Activated CD8-positive, alpha-beta T cell treated with anti-CD3 and anti-CD28 coated beads, Interleukin-2, amount 10 ng/mL, durations not matched to agents 7 days and 5 days (primary cell): ENCODE measurements around the gene PROSER3. TPM values are rescaled to one million over a fixed set of nuclear protein-coding genes. Genes with fewer than 3 reads are reported as not detected.
"Not testable (repeated sequence)": the region's sequence is repeated elsewhere in the genome, so short reads cannot be mapped to it uniquely, and the experiment has no call there.

Experiments used
- ATAC-seq: fragments of 150-1000 bp; cut with Tn5 transposase; one replicate; pipeline ENCODE4 v1.10.0; 2021; ENCODE audit warnings: moderate library complexity
- CTCF ChIA-PET: fragments of 350-600 bp; sonication (Branson Sonifier 250); formaldehyde crosslinking; loops from one replicate; lab custom pipeline; 2021; ENCODE audit warnings: antibody characterized with exemption; lab: Charles Lee
- POLR2A ChIA-PET: fragments of 350-600 bp; sonication (Branson Sonifier 250); formaldehyde crosslinking; loops from one replicate; lab custom pipeline; 2021; ENCODE audit warnings: antibody characterized with exemption; lab: Charles Lee
- DNase-seq: peaks from one replicate; pipeline ENCODE4 v3.0.0-alpha.2; 2020
- H3K27ac Mint-ChIP-seq: one replicate; pipeline ENCODE4 v1.8.0; 2021; ENCODE audit warnings: mild to moderate bottlenecking, mixed read lengths
- H3K27me3 Mint-ChIP-seq: one replicate; pipeline ENCODE4 v1.8.0; 2021; ENCODE audit warnings: low read depth, mixed read lengths
- H3K36me3 Mint-ChIP-seq: one replicate; pipeline ENCODE4 v1.8.0; 2021; ENCODE audit warnings: low read depth, mixed read lengths
- H3K4me1 Mint-ChIP-seq: one replicate; pipeline ENCODE4 v1.8.0; 2021; ENCODE audit warnings: low read depth, mixed read lengths
- H3K4me3 Mint-ChIP-seq: one replicate; pipeline ENCODE4 v1.8.0; 2021; ENCODE audit warnings: mild to moderate bottlenecking, mixed read lengths
- H3K9me3 Mint-ChIP-seq: one replicate; pipeline ENCODE4 v1.8.0; 2022; ENCODE audit warnings: mixed read lengths; ENCODE audit not compliant: insufficient read depth
- total RNA-seq, 2 experiments: library from RNA; stranded (reverse); gene quantifications; one replicate each; pipeline ENCODE4 v1.2.3, GENCODE V29; 2021

The PROSER3 gene
- total RNA-seq, 2 experiments from 2014 or later, result 48.0 to 54.6 TPM

DNA sequence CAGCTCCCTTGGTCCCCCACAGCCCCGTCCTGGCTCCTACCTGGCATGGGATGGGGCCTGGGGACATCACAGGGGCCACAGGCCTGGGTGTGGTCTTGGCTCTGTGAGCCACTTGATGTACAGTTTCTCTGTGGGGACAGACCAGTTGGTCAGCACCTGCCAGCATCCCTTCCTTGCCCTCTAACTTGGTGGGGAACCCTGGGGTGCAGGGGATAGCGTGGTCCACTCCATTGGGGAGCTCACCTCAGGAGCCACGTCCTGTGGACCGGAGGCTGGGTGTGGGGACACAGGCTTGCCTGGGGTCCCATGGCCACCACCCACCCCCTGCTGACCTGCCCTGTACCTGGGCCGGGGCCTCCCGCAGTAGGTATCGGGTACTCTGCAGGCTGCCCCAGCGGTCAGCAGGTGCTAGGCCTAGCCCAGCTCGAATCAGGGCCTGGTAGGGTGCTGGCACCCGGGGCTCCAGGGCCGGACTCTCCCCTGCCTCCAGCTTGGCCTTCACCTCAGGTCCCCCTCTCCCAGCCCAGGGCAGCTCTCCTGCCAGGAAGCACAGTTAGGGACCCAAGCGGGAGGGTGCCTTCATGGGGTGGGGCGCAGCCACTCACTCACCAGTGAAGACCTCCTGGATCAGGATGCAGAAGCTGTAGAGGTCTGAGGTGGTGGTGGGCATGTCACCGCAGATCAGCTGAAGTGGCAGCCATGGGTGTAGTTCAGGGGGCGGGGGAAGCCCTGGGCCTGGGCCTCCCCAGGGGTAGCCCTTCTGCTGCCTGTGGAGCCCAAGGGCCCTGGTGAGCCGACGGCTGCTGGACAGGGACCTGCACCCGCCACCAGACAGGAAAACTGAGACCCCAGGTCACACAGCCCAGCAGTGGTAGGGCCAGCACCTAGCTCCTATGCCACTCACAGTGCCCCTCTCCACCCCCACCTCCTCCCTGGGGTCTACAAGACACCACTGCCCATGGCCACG, 32.3 kb downstream of the PROSER3 start:
- no peaks in the 10 kb centered on the region for H3K9me3 Mint-ChIP-seq
- H3K27me3 Mint-ChIP-seq, result peaks cover 3% of the 10 kb centered on the region
- no peaks in the 10 kb centered on the region for H3K36me3 Mint-ChIP-seq
- DNase-seq (no peak), ATAC-seq (no peak)
- no peak overlapping the region for H3K27ac Mint-ChIP-seq
- H3K4me3 Mint-ChIP-seq, result no peak overlapping the region
- CTCF ChIA-PET, result interaction anchor here (1.0 to 1.8 kb wide), 2 partner anchors 29 to 141 kb away, joined by 4 read pairs; no protein-coding TSS in a partner anchor
- POLR2A ChIA-PET, result no interaction called here
- H3K4me1 Mint-ChIP-seq, result no peaks in the 10 kb centered on the region

DNA sequence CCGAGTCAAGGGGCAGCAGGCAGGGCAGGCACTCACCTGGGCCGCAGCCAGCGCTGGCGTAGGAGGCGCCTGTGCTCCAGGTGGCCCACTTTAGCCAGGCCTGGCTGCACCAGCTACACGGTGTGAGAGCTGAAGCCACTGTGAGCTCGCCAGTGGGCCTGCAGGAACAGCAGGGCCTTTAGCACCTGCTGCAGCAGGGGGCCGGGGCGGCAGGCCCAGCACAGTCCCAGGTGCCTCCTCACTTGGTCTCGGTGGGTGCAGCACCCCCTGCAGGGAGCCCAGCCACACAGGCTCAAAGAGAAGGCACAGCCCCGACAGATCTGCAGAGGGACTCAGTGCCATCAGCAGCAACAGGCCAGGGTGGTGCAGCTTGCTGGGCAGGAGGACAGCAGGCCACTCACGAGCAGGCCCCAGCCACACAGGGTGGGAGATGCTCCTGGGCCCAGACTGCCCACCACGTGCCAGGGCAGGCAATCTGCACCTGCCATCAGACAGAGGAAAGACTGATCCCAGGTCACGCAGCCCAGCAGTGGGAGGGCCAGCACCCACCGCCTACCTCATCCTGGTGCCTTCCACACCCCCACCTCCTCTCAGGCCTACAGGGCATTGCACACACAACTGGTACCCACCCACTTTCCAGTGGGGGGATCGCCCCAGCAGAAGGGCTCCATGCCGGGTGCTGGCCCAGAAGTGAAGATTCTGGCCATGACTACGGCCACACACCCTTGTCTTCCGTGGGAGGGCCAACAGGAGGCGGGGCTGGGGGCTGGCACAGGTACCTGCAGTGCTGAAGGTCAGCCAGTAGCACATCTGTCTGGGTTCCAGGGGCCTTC, 33.2 kb downstream of the PROSER3 start:
- H3K27me3 Mint-ChIP-seq, result peaks cover 8% of the 10 kb centered on the region
- no peaks in the 10 kb centered on the region for H3K4me1 Mint-ChIP-seq
- H3K27ac Mint-ChIP-seq, result no peak overlapping the region
- no peaks in the 10 kb centered on the region for H3K9me3 Mint-ChIP-seq
- H3K36me3 Mint-ChIP-seq, result no peaks in the 10 kb centered on the region
- no peak overlapping the region for H3K4me3 Mint-ChIP-seq
- ATAC-seq, result peak; percentile 43
- peak; percentile 36 for DNase-seq
- ChIA-PET CTCF (interaction anchor here (1.0 kb wide), 1 partner anchor 140 kb away, joined by 4 read pairs; no protein-coding TSS in a partner anchor), POLR2A (no interaction called here)

DNA sequence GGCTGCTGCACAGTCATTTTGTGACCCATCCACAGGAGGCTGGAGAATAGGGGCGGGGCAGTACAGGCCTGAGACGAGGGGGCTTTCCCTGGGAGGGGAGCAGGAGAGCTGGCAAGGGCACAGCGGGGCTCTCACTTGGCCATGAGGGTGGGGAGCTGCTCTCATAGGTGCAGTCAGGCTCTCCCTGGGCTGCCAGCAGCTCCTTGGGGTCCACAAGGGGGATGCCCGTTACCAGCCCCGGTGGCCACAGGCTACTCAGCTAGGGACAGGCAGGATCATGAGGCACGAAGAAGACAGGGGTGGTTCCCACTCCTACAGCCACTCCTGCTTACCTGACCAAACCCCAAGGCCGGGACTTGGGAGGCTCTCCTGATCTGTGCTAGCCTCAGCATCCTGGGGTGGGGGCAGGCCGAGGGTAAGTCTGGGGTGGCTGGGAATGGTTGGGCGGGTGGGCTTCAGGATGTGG, 33.9 kb downstream of the PROSER3 start:
- CTCF ChIA-PET, result no interaction called here
- Mint-ChIP-seq H3K4me1 (no peaks in the 10 kb centered on the region), H3K4me3 (no peak overlapping the region), H3K27me3 (peaks cover 14% of the 10 kb centered on the region), H3K36me3 (no peaks in the 10 kb centered on the region), H3K9me3 (no peaks in the 10 kb centered on the region), H3K27ac (no peak overlapping the region)
- no peak for DNase-seq
- POLR2A ChIA-PET, result no interaction called here
- no peak for ATAC-seq

DNA sequence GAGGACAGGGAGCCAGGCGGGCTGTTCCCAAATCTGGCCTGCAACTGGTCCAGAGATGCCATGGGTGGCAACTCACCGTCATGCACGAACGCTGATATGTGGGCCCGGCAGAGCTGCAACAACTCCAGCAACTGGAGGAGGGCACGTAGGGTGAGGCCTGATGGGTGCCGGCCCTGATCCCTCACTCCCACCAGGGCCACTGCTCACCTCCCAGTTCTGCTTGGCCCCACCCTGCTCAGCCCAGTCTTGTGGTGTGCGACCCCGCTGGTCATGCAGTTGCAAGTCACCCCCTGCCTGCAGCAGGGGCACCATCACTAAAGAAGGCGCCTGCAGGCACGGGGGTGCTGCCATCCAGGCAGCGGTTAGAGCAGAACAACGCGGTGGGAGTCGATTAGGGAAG, 34.3 kb downstream of the PROSER3 start:
- POLR2A ChIA-PET, result no interaction called here
- H3K36me3 Mint-ChIP-seq, result no peaks in the 10 kb centered on the region
- no peaks in the 10 kb centered on the region for H3K9me3 Mint-ChIP-seq
- DNase-seq, result no peak
- H3K27ac Mint-ChIP-seq, result no peak overlapping the region
- no peak overlapping the region for H3K4me3 Mint-ChIP-seq
- CTCF ChIA-PET, result no interaction called here
- H3K27me3 Mint-ChIP-seq, result peaks cover 18% of the 10 kb centered on the region
- no peaks in the 10 kb centered on the region for H3K4me1 Mint-ChIP-seq
- ATAC-seq, result no peak

DNA sequence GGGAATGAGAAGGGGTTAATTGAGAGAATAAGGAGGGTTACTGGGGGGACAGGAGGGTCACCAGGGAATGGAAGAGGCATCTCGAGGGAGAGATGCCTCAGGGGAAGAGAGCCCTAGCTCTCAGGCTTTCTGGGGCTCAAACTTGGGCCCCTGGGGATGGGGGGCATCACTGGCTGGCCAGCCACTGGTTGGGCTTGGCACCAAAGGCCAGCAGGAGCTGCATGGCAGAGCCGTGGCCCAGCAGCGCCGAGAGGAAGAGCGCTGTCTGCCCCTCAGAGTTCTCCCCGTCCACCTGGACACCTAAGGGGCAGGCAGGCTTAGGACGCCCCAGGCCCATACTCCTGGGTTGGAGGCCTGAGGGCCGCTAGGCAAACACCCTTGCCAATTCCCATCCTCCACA, 34.9 kb downstream of the PROSER3 start:
- H3K9me3 Mint-ChIP-seq, result no peaks in the 10 kb centered on the region
- H3K36me3 Mint-ChIP-seq, result no peaks in the 10 kb centered on the region
- ChIA-PET POLR2A (no interaction called here), CTCF (no interaction called here)
- no peak for ATAC-seq
- no peak overlapping the region for H3K27ac Mint-ChIP-seq
- no peak overlapping the region for H3K4me3 Mint-ChIP-seq
- peaks cover 2% of the 10 kb centered on the region for H3K4me1 Mint-ChIP-seq
- peaks cover 23% of the 10 kb centered on the region for H3K27me3 Mint-ChIP-seq
- no peak for DNase-seq

DNA sequence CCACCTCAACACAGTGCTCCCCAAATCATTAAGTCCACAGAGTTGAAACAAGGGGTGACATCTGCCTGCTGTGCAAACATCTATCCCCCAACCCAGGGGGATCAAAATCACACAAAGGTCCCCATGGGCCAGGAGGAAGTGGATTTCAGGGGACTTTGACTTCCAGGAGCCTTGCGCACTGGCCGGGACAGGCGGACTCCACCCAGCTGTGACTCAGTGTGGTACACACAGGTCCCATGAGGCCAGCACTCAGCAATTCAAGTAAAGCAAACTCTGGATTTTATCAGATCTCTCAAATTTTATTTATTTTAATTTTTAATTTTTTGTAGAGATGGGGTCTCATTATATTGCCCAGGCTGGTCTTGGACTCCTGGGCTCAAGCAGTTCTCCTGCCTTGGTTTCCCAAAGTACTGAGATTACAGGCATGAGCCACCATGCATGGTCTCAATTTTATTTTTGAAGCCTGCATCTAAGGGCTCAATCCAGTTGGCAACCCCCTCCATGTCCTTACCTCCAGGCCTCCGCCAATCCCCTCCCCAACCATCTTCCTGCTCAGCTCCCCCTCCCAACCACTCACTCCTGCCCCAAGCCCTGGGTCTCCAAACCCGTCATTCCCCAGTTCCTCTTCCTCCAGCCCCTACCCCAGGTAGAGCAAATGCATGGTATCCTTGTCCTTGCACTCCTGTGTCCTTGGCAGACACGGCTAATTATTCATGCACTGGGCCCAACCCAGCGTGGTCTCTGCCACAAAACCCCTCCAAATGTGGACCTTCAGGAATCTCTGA, 35.6 kb downstream of the PROSER3 start:
- H3K36me3 Mint-ChIP-seq, result no peaks in the 10 kb centered on the region
- H3K4me3 Mint-ChIP-seq, result no peak overlapping the region
- ChIA-PET CTCF (no interaction called here), POLR2A (no interaction called here)
- H3K4me1 Mint-ChIP-seq, result peaks cover 2% of the 10 kb centered on the region
- no peaks in the 10 kb centered on the region for H3K9me3 Mint-ChIP-seq
- no peak for DNase-seq
- no peak for ATAC-seq
- H3K27ac Mint-ChIP-seq, result no peak overlapping the region
- peaks cover 27% of the 10 kb centered on the region for H3K27me3 Mint-ChIP-seq

DNA sequence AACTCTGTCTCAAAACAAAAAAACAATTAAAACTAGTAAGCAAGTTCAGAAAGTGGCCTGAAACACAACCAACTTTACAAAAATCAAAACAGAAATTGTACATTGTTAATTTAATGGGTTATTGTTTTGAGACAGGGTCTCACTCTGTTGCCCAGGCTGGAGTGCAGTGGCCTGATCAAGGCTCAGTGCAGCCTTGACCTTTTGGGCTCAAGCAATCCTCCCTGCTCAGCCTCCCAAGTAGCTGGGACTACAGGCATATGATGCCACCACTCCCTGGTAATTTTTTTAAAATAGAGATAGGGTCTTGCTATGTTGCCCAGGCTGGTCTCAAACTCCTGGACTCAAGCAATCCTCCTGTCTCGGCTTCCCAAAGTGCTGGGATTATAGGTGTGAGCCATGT, 37.6 kb downstream of the PROSER3 start:
- peaks cover 29% of the 10 kb centered on the region for H3K27me3 Mint-ChIP-seq
- CTCF ChIA-PET, ATAC-seq, POLR2A ChIA-PET, H3K9me3 Mint-ChIP-seq, H3K4me1 Mint-ChIP-seq, H3K4me3 Mint-ChIP-seq, DNase-seq, H3K36me3 Mint-ChIP-seq, H3K27ac Mint-ChIP-seq: not testable (repeated sequence)

DNA sequence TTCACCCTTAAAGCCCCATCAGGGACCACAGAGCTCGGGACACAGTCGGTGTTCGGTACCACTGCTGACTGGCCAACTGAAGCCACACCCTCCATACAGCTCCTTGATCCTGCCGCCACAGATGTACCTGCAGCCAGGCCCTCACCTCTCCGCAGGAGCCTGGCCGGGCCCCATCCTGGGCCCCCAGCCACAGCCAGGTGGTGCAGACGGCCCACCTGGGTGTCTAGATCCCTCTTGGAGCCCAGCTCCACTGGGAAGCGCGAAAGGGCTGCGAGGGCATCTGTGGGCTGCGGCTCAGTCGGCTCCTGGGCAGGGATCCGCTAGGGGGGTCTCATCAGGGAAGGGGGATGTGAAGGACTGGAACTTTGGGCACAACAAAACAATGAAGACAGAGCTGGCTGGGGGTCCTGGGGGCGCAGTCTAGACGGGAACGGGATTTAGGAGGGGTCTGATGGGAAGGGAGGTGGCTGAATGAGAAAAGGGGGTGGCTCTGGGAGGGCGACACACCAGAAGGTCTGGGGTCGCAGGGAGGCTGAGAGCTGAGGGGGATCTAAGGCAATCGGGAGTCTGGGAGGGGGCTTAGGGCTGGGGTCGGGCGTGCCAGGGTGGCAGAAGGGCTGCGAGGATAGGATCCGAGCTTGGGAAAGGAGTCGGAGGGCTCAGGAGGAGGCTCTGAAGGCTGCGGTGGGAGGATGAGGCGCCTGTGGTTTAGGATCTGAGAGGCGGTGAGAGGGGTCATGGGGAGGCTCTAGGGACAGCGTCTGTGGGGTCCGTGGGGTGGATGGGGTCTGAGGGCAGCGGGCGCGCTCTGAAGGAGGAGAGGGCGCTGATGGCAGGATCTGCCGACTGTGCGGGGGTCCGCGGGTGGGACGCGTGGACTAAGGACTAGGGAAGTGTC, 38.9 kb downstream of the PROSER3 start:
- Mint-ChIP-seq H3K4me3 (no peak overlapping the region), H3K9me3 (no peaks in the 10 kb centered on the region), H3K27ac (no peak overlapping the region), H3K36me3 (no peaks in the 10 kb centered on the region), H3K4me1 (peaks cover 2% of the 10 kb centered on the region), H3K27me3 (peaks cover 32% of the 10 kb centered on the region)
- POLR2A ChIA-PET, result no interaction called here
- CTCF ChIA-PET, result interaction anchor here (0.7 kb wide), 1 partner anchor 104 kb away, joined by 3 read pairs; no protein-coding TSS in a partner anchor
- no peak for ATAC-seq
- no peak for DNase-seq

DNA sequence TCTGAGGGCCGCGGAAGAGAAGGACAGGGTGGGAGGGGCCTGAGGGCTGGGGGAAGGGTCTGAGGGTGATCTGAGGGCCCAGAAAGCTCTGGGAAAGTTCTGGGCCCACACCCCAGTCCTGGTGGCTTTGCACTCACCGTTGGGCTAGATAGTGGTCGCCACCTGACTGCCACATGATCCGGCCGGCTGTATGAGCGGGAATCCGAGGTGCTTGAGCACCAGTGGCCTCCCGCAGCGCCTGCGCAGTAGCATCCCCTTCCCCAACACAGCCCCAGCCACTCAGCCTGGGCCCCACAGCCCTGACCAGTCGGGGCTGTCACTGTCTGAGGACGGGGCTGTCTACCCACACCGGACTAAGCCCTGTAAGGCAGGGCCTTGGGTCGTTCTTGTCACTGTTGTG, 39.7 kb downstream of the PROSER3 start:
- ATAC-seq (no peak), DNase-seq (no peak)
- H3K4me3 Mint-ChIP-seq, result no peak overlapping the region
- POLR2A ChIA-PET, result no interaction called here
- H3K36me3 Mint-ChIP-seq, result no peaks in the 10 kb centered on the region
- peaks cover 2% of the 10 kb centered on the region for H3K4me1 Mint-ChIP-seq
- CTCF ChIA-PET, result no interaction called here
- peaks cover 31% of the 10 kb centered on the region for H3K27me3 Mint-ChIP-seq
- no peak overlapping the region for H3K27ac Mint-ChIP-seq
- H3K9me3 Mint-ChIP-seq, result no peaks in the 10 kb centered on the region

DNA sequence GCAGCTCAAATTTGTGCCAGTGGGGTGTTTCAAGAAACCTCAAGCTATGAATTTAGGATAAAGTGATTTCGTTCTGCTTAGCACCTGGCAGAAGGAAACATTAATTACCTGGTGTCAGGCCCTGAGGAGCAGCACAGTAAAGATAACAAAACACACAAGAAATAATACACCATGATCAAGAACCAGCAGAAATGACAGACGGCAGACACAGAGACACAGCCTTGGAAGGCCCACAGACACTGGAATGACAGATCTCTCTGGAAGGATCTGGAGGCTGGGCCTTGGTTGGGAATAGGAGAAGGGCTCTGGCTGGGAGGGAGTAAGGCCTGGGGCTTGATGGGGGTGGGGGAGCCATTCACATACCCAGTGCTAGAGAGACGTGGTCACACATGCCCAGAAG, 43.9 kb downstream of the PROSER3 start:
- Mint-ChIP-seq H3K36me3 (no peaks in the 10 kb centered on the region), H3K9me3 (no peaks in the 10 kb centered on the region), H3K27me3 (peaks cover 19% of the 10 kb centered on the region), H3K27ac (no peak overlapping the region), H3K4me1 (peaks cover 15% of the 10 kb centered on the region), H3K4me3 (no peak overlapping the region)
- ChIA-PET POLR2A (no interaction called here), CTCF (no interaction called here)
- ATAC-seq, result no peak
- no peak for DNase-seq
